Activated effector memory CD4-positive, alpha-beta T cell treated with anti-CD3 and anti-CD28 coated beads, Interleukin-2, amount 50 U/mL, for 16 hours (primary cell): ENCODE results near the gene PXDC1.
"Not testable (repeated sequence)": the region's sequence is repeated elsewhere in the genome, so short reads cannot be mapped to it uniquely, and the experiment has no call there.

Source experiments
- DNase-seq: peaks from one replicate; pipeline ENCODE4 v3.0.0-alpha.2; 2020

Gene PXDC1

DNA sequence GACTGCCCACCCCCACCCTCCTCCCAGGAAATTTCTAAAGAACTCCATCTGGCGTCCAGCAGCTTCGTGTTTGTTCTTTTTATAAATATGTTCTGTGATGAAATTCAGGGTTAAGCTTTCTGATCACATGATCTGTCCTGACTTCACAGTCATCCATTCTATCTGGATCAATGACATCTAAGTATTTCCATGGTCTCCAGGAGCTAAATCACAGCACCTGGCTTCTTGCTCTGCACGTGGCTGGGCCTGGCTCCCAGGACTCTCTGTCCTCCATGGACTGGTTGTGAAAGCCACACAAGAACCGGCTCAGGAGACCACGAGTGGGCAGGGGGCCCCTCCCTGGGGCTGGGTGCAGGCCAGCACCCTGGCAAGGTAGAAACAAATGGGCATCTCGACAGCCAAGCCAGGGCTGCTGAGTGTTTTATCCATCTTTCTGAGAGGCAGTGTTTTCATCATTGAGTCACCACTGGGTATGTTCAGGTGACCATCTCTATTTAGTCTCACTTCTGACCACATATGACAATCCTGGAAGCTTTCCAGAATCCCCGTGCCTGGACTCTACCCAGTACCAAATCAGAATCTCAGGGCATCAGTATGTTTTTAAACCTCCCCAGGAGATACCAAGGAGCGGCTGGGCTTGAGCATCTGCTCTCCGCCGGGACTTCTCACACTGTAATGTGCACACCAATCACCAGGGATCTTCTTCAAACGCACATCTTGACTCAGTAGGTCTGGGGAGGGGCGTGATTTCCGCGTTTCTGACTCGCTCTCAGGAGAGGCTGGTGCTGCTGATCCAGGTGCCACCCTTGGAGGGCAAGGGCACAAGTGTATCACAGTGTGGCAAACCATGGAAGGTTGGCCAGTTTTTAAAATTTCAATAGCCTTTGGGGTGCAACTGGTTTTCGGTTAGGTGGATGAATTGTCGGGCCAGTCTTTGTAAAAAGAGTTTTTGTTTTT, 31.6 kb upstream of the PXDC1 start:
- DNase-seq: no peak

DNA sequence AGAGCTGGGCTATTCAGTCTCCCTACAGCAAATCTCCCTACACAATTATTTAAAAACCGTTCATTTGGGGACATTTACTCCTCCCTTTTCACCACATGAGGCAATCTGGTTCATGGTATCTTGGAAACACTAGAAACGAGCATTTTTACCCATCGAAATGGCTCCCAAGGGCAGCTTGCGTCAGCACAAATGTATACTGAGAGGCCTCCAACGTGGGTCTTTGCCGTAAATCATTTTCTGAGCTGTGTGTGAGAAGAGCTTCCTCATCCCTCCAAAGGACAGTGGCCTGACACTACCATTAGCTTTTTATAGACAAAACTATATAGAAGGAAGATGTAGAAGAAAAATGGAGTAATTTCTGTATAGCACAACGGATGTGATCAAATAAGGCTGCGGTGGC, 30.0 kb upstream of the PXDC1 start:
- DNase-seq: no peak

DNA sequence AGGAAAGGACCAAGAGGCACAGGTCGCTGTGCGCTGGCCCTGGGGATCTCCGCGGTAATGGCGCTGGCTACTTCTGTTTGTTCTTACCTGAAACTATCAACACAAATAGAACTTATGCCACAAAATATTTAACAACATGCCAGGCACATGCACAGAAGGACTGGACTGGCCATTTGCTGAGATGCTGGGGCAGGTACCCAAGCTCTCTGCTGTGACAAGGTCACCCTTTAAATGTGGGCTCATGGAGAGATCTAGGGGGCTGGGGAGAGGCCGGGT, 28.0 kb upstream of the PXDC1 start:
- DNase-seq: no peak

DNA sequence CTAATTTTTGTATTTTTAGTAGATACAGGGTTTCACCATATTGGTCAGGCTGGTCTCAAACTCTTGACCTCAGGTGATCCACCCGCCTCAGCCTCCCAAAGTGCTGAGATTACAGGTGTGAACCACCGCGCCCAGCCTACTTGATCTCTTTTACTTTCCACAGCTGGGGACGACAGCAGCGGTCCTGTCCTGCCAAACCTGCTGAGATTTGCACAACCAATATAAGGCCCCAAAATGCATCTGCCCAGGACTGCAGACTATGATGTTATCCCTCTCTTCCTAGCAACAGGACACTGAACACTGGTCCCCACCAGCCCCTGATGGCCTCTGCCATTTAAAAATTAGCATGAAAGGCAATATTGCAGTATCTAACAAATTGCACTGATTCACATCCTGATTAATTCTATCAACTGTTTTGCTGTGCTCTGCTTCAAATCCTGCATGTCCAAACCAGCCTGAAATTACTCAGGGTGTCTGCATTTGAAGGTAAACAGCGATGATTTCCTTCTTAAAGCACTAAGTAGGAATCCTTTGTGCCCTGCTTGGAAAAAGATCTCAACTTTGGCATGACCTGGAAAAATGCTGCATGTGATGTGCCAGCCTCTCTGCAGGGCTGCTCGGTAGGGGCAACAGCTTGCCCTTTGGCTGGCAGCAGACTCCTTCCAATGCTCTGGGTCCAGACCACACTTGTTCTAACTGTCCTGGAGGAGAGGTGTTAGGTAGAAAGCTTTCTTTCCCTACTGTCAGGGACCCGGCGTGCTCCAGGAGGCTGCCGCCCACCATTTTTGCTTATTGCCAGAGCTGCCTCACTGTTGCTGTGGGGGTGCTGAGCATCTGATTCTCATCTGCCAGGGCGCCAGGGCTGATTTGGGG, 27.4 kb upstream of the PXDC1 start:
- no peak for DNase-seq

DNA sequence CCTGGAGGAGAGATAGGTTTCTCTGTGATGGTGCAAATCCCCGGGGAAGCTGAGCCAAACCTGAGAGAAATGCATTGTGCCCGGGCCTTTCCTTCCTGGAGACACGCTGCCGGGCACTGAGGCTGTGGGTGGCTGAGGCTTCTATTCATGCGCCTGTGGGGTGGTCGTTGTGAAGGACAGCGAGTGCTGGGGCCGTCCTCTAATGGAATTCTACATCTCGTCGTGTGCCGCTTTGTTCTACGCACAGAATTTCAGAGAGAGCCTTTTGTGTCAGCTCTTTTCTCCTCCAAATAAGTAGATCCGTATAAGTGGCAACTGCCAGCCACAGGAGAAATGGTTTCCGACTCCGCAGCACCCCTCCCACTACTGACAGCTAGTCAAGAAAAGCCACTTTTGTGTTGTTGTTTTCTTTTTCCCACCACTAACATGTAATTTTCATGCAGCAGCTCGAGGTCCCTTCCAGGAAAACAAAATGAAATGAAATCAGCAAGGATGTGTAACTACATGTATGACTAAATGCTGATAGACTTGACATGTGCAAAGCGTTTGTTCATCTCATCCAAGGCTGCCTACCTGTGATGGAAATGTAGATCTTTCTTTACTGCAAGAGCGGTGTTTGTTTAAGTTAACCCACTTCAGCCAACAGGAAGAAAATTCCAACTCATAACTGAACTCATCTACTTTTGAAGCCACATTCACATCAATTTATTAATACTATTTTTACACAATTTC, 26.4 kb upstream of the PXDC1 start:
- DNase-seq: no peak

DNA sequence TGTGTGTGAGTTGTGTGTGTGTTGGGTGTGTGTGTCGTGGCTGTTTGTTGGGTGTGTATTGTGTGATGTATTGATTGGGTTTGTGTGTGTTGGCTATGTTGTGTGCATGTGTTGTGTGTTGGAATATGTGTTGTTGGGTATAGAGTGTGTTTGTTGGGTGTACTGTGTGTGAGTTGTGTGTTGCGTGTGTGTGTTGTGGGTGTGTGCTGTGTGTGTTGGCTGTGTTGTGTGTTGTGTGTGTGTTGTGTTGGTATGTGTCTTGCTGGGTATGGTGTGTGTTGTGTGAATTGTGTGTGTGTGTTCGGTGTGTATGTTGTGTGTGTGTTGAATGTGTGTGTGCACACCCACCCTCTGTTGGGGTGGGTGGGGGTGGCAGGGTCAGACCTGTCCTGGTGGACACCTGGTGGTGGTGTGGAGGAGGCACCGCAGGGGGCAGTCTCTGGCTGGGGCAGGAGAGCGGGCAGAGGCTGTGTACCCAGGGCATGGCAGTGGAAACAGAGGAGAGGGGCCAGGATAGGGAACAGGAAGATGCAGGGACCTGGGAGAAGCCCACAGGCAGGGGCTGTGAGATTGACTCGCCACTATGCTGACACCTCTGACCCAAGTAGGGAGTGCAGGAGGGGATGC, 25.5 kb upstream of the PXDC1 start:
- DNase-seq: no peak

DNA sequence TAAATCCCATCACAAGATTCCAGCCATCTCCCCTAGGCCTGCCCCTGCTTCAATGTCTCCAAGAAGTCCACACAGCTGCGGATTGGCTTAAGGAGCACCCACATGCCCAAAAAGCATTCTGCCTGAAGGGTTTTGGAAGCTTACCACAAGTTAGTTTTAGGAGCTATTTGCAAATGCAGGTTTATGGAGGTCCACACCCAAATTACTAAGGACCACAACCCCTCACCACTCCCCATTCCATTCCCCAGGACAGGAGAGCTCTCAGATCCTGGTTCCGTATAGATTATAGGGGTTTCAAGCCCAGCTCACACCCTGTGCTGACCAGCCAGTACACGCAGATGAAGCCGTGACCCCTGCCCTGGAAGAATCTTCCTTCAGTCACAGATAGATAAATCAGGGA, 24.3 kb upstream of the PXDC1 start:
- no peak for DNase-seq

DNA sequence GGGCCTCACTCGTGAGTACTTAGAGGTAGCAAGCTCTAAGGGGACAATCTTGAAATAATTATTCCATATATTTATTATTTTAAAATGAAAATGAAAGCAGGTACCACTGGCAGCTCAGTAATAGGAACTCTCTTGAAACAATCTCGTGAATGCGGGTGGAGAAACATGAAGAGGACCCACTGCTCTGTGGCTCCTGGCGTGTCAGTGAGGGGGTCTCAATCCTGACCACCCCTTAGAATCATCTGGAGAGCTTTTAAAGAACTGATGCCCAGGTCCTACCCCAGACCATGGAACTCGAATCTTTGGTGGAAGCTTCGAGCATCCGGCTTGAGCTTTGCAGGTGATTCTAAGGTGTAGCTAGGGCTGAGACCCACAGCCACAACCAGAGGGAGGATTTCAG, 23.9 kb upstream of the PXDC1 start:
- DNase-seq: no peak

DNA sequence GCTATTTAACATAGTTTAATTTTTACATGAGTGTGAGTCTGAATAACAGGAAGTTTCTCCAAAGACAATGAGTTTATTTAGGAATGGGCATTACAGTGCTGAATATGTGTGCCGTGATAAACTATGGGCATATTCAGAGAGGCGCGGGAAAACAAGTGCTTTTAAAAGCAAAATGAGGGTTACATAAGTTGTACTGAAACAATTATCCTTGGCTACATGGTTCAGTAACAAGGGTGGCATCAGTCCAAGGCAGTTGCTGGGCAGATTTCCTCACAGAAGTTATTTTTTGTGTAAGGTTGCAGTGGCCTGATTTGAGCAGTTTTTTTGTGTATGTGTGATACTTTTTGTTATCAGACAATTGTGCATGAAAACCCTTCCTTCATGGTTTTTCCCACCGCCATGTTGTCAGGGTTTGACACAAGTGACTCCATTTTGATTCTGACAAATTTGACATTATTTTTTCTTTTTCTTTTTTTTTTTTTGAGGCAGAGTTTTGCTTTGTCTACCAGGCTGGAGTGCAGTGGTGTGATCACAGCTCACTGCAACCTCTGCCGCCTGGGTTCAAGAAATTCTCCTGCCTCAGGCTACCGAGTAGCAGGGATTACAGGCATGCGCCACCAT, 22.3 kb upstream of the PXDC1 start:
- DNase-seq: no peak

DNA sequence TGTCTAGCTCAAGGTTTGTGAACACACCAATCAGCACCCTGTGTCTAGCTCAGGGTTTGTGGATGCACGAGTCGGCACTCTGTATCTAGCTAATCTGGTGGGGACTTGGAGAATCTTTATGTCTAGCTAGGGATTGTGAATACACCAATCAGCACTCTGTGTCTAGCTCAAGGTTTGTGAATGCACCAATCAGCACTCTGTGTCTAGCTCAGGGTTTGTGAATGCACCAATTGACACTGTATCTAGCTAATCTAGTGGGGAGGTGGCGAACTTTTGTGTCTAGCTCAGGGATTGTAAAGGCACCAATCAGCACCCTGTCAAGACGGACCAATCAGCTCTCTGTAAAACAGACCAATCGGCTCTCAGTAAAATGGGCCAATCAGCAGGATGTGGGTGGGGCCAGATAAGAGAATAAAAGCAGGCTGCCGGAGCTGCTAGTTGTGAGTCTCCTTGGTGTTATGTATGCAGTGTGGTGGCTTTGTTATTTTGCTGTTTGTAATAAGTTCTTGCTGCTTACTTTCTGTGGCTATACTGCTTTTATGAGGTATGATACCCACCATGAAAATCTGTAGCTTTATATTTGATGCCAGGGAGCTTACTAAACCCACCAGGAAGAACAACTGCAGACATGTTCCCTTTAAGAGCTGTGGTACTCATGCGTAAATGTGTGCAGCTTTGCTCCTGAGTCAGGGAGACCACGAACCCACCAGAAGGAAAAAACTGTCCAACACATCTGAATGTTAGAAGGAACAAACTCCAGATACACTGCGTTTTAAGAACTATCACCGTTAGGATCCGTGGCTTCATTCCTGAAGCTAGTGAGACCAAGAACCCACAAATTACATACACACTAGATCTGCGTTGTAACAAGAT, 20.9 kb upstream of the PXDC1 start:
- DNase-seq: not testable (repeated sequence)

DNA sequence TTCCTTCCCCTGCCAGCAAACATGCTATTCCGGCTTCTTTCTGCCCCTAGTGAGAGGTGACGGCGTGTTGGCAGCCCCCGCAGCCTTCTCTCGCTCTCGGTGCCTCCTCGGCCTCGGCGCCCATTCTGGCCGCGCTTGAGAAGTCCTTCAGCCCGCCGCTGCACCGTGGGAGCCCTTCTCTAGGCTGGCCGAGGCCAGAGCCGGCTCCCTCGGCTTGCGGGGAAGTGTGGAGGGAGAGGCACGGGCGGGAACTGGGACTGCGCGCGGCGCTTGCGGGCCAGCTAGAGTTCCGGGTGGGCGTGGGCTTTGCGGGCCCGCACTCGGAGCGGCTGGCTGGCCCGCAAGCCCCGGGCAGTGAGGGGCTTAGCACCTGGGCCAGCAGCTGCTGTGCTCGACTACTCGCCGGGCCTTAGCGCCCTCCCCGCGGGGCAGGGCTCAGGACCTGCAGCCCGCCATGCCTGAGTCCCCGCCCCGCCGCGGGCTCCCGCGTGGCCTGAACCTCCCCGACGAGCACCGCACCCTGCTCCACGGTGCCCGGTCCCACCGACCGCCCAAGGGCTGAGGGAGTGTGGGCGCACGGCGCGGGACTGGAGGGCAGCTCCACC, 20.0 kb upstream of the PXDC1 start:
- DNase-seq: no peak

DNA sequence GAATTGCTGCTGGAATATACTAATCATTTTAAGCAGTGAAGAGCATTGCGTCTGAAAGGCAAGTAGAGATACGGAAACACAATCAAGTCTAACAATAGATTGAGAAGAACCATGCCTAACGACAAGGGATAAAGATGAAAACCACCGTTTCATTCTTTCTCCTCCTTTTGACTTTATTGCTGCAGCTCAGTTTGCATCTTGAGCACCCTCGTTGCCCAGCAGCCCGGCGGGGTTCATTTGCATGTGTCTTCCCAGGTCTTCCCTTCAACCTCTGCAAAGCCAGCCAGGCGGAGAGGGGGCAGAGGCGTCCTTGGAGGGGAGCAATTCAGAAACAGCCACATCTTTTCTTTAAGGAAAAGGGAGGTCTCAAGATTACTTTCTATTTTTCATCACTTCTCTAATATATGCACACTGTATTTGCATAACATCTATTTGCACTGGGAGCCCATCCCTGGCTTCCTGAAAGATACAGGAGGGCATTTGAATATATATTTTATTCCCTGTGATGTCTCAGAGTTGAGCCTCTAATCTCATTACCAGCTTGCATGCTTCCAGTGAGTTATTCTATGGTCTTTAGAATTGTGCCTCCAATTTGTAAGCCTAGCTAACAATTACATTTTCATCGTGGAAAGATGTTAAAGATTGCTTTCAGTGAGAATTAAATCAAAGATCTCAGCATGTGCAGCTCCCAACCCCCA, 18.7 kb upstream of the PXDC1 start:
- no peak for DNase-seq

DNA sequence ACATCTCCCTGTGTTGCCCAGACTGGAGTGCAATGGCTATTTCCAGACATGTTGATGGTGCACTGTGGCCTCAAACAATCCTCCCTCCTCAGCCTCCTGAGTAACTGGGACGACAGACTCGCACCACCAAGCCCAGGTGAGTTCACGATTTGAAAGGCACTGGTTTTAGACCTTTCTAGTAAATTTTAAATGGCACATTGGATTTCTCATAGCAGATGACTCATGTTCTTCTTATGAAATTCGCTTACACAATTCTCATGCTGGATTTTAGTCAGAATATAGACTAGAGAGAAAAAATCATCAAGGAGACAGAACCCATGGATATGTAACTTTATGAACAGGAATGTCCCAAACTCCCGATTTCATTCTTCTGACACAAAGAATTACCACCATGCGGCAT, 18.1 kb upstream of the PXDC1 start:
- DNase-seq: no peak

DNA sequence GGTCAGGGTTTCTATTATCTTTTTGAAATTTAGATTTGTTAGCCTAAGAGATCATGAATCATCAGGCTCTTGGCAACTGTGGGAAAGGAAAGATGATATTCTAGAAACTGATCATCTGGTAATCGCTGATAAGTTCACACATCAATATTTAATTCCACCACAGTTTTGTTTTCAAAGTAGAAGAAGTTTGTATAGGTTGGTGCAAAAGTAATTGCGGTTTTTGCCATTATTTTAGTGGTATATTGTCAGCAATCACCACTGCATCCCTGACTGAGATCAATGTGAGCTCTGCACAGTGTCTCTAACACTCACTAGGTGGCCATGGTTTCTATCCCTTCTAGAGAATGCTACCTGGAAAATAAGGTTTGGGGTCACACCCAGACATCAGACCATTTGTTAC, 17.0 kb upstream of the PXDC1 start:
- DNase-seq: no peak

DNA sequence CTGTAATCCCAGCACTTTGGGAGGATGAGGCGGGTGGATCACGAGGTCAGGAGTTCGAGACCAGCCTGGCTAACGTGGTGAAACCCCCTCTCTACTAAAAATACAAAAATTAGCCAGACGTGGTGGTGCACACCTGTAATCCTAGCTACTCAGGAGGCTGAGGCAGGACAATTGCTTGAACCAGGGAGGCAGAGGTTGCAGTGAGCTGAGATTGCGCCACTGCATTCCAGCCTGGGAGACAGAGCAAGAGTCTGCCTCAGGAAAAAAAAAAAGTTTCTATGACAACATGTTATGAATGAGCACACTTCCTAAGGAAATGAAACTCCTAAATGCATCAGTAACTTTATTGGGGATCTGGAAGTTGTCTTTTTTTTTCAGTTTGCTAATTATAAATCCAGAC, 16.0 kb upstream of the PXDC1 start:
- DNase-seq: not testable (repeated sequence)

DNA sequence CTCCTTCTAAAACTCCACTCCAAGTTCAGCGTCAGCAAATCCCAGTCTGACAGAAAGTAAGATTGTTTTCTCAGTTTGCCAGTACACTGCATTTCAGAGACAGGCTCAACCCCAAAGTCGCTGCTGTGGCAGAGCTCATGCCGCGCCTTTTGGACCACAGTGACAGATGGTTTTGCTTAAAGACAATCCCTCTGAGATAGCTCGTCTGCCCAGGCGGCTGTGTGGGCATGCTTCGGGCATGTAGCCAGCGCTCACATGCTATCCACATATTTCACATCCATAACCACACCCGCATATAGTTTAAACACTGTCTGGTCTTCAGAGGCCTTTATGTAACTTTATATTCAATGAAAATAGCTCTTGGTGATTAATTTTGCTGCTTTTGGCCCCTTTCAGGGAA, 14.7 kb upstream of the PXDC1 start:
- DNase-seq: no peak

DNA sequence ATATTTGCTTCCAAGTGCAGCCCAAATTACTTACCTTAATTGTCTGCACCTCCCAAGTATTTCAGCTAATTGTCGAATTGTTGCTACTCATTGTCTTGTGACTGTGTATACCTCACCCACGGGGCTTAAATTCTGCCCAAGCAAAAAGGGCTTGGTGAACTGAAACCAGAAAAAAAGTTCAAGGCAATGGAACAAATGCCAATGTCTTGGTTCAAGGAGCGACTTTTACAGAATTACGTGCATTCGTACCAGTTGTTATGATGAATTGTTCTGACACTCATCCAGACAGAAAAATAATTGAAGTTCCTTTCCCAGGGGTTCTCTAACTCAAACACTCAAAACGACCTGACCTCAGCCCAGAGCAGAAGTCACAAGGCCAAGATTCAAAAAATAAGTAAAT, 13.9 kb upstream of the PXDC1 start:
- DNase-seq: no peak

DNA sequence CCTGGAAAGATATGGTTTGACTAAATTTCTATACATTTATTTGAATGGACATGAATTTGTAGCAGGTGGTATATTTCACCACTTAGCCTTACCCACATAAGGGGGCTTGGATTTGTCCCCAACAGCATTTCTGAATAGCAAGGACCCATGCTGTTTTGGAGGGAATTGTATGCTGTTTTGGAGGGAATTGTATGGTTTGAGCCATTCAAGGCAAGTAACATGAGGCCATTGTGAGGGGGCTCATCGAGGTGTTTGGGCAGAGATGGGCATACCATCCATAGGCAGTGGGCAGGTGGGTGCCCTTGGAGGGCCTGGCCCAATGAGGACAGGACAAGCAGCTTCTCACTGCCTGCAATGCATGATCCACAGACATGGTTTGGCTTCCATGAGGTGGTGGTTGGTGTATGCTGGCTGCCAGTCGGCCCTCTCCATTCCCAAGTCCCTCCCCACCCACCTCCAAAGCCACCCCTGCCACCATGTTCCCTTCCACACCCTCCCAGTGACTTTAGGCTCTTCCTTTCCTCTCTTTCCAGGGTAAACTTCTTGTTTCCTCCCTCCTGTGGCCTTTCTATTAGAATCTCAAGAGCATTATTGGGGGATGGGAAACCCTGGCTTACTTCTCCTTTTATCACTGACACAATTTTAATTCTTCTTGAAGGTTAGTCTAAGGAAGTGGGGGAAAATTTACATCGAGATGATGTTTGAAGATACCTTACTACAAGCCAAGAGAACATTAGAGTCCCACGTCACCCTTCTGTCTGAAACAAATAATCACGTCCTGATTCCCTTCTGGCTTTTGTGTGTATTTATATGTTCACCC, 13.2 kb upstream of the PXDC1 start:
- no peak for DNase-seq

DNA sequence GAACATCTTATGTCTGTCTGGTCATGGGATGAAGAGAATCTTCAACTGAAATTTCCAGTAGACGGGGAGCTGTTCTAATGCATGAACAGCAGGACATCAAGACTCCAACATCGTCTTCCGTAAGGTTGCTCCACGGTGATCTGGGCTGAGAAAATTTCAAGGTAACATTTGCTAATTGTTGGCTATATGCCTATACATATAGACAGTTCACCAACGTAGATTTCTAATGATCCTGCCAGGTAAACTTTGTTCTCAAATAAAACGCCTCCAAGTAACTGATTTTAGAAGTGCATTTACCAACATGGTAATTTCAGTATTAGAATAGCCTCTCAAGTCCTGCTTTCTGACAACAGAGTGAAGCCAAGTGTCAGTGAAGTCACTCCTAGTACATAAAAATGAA, 11.3 kb upstream of the PXDC1 start:
- no peak for DNase-seq

DNA sequence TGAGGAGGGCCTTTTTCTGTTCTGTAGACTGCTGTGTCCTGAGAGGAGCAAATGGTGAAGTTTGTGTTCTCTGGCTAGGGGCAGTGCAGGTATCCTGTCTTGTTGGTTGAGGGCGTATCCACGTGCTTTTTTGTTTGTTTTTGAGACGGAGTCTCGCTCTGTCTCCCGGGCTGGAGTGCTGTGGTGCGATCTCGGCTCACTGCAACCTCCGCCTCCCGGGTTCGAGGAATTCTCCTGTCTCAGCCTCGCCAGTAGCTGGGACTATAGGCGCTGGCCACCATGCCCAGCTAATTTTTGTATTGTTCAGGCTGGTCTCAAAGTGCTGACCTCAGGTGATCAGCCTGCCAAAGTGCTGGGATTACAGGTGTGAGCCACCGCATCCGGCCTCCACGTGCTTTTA, 10.8 kb upstream of the PXDC1 start:
- DNase-seq: no peak
